SK-N-SH (cell line): ENCODE results near the gene RHBDL3. TPM values are rescaled to one million over a fixed set of nuclear protein-coding genes. Genes with fewer than 3 reads are reported as not detected.

Experiments
- CTCF ChIA-PET: fragments of 300-600, 350-600 bp; formaldehyde crosslinking; extraction: SDS; loops from one replicate; lab custom pipeline; 2021; lab: Yijun Ruan, JAX
- POLR2A ChIA-PET: fragments of 350-600 bp; sonication (Branson Sonifier 250); formaldehyde crosslinking; extraction: SDS; loops from one replicate; lab custom pipeline; 2020; ENCODE audit warnings: antibody characterized with exemption, inconsistent platforms; lab: Yijun Ruan, JAX
- DNase-seq: peaks from one replicate; pipeline ENCODE4 v3.0.0; 2012
- H2AFZ ChIP-seq: fragments of 200-600 bp; sonication (generic); 2 replicates; pipeline ENCODE4 v1.8.1; 2016; ENCODE audit warnings: antibody characterized with exemption, mild to moderate bottlenecking, low read depth
- H3F3A ChIP-seq: fragments of 200-600 bp; sonication (generic); replicated peaks from 2 replicates; pipeline ENCODE3; 2016; ENCODE audit warnings: antibody characterized with exemption, mild to moderate bottlenecking; ENCODE audit not compliant: insufficient read depth
- H3K27ac ChIP-seq, 2 experiments: fragments of 200-500 bp in 1 of 2; fragments of 200-600 bp in 1 of 2; sonication (Bioruptor generic) in 1 of 2; sonication (generic), shearing (Covaris generic) in 1 of 2; 2 replicates each; pipeline versions ENCODE4 v1.5.1 to v1.6.1; 2014 to 2016; ENCODE audit warnings: low read depth in 2 of 2, inconsistent platforms in 1 of 2, low read length in 1 of 2, mild to moderate bottlenecking in 1 of 2, mixed read lengths in 1 of 2
- H3K27me3 ChIP-seq: fragments of 200-600 bp; sonication (generic), shearing (Covaris generic); 2 replicates; pipeline ENCODE4 v1.6.1; 2016; ENCODE audit warnings: mixed run types; ENCODE audit not compliant: insufficient read depth
- H3K36me3 ChIP-seq, 2 experiments: fragments of 200-500 bp in 1 of 2; fragments of 200-600 bp in 1 of 2; sonication (Bioruptor generic) in 1 of 2; sonication (generic) in 1 of 2; replicated peaks in 1 of 2; 2 replicates each; pipeline versions ENCODE3 to v1.5.1; 2014 to 2016; ENCODE audit warnings: low read length in 1 of 2, mild to moderate bottlenecking in 1 of 2; ENCODE audit not compliant: insufficient read depth in 2 of 2, control insufficient read depth in 1 of 2
- H3K4me1 ChIP-seq, 2 experiments: fragments of 200-500 bp in 1 of 2; fragments of 200-600 bp in 1 of 2; sonication (Bioruptor generic) in 1 of 2; sonication (generic), shearing (Covaris generic) in 1 of 2; 2 replicates each; pipeline versions ENCODE4 v1.5.1 to v1.6.1; 2014 to 2016; ENCODE audit warnings: low read depth in 1 of 2, low read length in 1 of 2, mixed run types in 1 of 2; ENCODE audit not compliant: insufficient read depth in 2 of 2, control insufficient read depth in 1 of 2
- H3K4me2 ChIP-seq: fragments of 200-600 bp; sonication (generic), shearing (Covaris generic); 2 replicates; pipeline ENCODE4 v1.6.1; 2017; ENCODE audit warnings: mixed run types
- H3K4me3 ChIP-seq, 2 experiments: fragments of 200-500 bp in 1 of 2; fragments of 200-600 bp in 1 of 2; sonication (Bioruptor generic) in 1 of 2; sonication (generic), shearing (Covaris generic) in 1 of 2; 2 replicates each; pipeline versions ENCODE4 v1.5.1 to v1.8.1; 2014 to 2016; ENCODE audit warnings: low read depth in 2 of 2, inconsistent platforms in 1 of 2, low read length in 1 of 2, mild to moderate bottlenecking in 1 of 2, mixed read lengths in 1 of 2, moderate library complexity in 1 of 2
- H3K79me2 ChIP-seq: fragments of 200-600 bp; sonication (generic); 2 replicates; pipeline ENCODE4 v1.8.1; 2017; ENCODE audit warnings: mild to moderate bottlenecking; ENCODE audit not compliant: insufficient read depth
- H3K9ac ChIP-seq: fragments of 200-600 bp; sonication (generic); 2 replicates; pipeline ENCODE4 v1.6.1; 2017; ENCODE audit warnings: mixed run types
- H3K9me2 ChIP-seq: fragments of 200-600 bp; sonication (generic); 2 replicates; pipeline ENCODE4 v1.6.1; 2017; ENCODE audit warnings: mixed run types
- H3K9me3 ChIP-seq: fragments of 200-600 bp; sonication (generic); 2 replicates; pipeline ENCODE4 v1.6.1; 2017; ENCODE audit warnings: mixed run types, mild to moderate bottlenecking, moderate library complexity
- H4K20me1 ChIP-seq: fragments of 200-600 bp; sonication (generic); 2 replicates; pipeline ENCODE4 v1.6.1; 2017; ENCODE audit warnings: mild to moderate bottlenecking, mixed run types; ENCODE audit not compliant: insufficient read depth
- ELF1 ChIP-seq: IDR thresholded peaks from 2 replicates; pipeline ENCODE4 v1.4.0; 2012
- EP300 ChIP-seq, 2 experiments: IDR thresholded peaks; 2 replicates each; pipeline versions ENCODE4 v1.4.0 to v1.6.1; 2012; ENCODE audit warnings: borderline replicate concordance in 1 of 2, low read depth in 1 of 2, low read length in 1 of 2
- FOSL2 ChIP-seq: IDR thresholded peaks from 2 replicates; pipeline ENCODE4 v1.4.0; 2012; ENCODE audit warnings: low read depth, mild to moderate bottlenecking, moderate library complexity, borderline replicate concordance
- FOXJ3 ChIP-seq: sonication (generic); formaldehyde crosslinking; IDR thresholded peaks from 2 replicates; pipeline ENCODE4 v1.5.1; 2020; ENCODE audit warnings: mild to moderate bottlenecking, missing genetic modification reagents
- GABPA ChIP-seq: IDR thresholded peaks from 2 replicates; pipeline ENCODE4 v1.4.0; 2012; ENCODE audit warnings: low read depth, mild to moderate bottlenecking
- GATA2 ChIP-seq: sonication (generic); formaldehyde crosslinking; IDR thresholded peaks from 2 replicates; pipeline ENCODE4 v1.5.0; 2020; ENCODE audit warnings: mild to moderate bottlenecking, missing genetic modification reagents
- JUND ChIP-seq: IDR thresholded peaks from 2 replicates; pipeline ENCODE4 v1.4.0; 2012
- MXI1 ChIP-seq: IDR thresholded peaks from 2 replicates; pipeline ENCODE4 v1.6.1; 2012; ENCODE audit warnings: mild to moderate bottlenecking, low read depth, low read length, improper control_type of control experiment
- NRF1 ChIP-seq: IDR thresholded peaks from 2 replicates; pipeline ENCODE4 v1.6.1; 2012; ENCODE audit warnings: low read depth, mild to moderate bottlenecking, low read length
- POLR2AphosphoS5 ChIP-seq: IDR thresholded peaks from 2 replicates; pipeline ENCODE4 v1.6.1; 2012; ENCODE audit warnings: low read depth, low read length
- RCOR1 ChIP-seq: fragments of 150-350 bp; IDR thresholded peaks from 2 replicates; pipeline ENCODE4 v1.6.1; 2017; ENCODE audit warnings: antibody characterized with exemption, low read length
- RFX5 ChIP-seq: IDR thresholded peaks from 2 replicates; pipeline ENCODE4 v1.6.1; 2012; ENCODE audit warnings: mild to moderate bottlenecking, improper control_type of control experiment, low read length
- SIN3A ChIP-seq: IDR thresholded peaks from 2 replicates; pipeline ENCODE4 v1.6.1; 2012; ENCODE audit warnings: low read depth, mild to moderate bottlenecking, low read length, moderate library complexity, borderline replicate concordance
- SMC3 ChIP-seq: IDR thresholded peaks from 2 replicates; pipeline ENCODE4 v1.6.1; 2012; ENCODE audit warnings: low read depth, low read length, improper control_type of control experiment
- YY1 ChIP-seq: IDR thresholded peaks from 2 replicates; pipeline ENCODE4 v1.4.0; 2012; ENCODE audit warnings: low read depth, mild to moderate bottlenecking
- WGBS: methylation state at CpG from one replicate; pipeline ENCODE4 v1.1.6; 2017; ENCODE audit warnings: low lambda C conversion rate; 5-methylcytosine and 5-hydroxymethylcytosine counted together
- polyA plus RNA-seq, 3 experiments: library from polyadenylated mRNA; depleted of rRNA; stranded (reverse); fragments of >200 nt; gene quantifications; 2 replicates each; pipeline ENCODE4 v1.2.3, GENCODE V29; 2012
- TF ChIP-seq, protein P1 (sequence below): IDR thresholded peaks from 2 replicates; pipeline ENCODE4 v1.4.0; 2012; ENCODE audit warnings: low read depth
- TF ChIP-seq, protein P2 (sequence below): IDR thresholded peaks from 2 replicates; pipeline ENCODE4 v1.4.0; 2012; ENCODE audit warnings: low read depth, borderline replicate concordance
- TF ChIP-seq, protein P3 (sequence below): IDR thresholded peaks from 2 replicates; pipeline ENCODE4 v1.4.0; 2012; ENCODE audit warnings: low read depth, borderline replicate concordance
- TF ChIP-seq, protein P4 (sequence below): fragments of 150-350 bp; IDR thresholded peaks from 2 replicates; pipeline ENCODE4 v1.6.1; 2016; ENCODE audit warnings: mild to moderate bottlenecking, low read depth, low read length

Gene RHBDL3
- polyA plus RNA-seq, 1 of the 3 experiments (the other 2 are of a cell fraction) = 0.72 TPM

DNA sequence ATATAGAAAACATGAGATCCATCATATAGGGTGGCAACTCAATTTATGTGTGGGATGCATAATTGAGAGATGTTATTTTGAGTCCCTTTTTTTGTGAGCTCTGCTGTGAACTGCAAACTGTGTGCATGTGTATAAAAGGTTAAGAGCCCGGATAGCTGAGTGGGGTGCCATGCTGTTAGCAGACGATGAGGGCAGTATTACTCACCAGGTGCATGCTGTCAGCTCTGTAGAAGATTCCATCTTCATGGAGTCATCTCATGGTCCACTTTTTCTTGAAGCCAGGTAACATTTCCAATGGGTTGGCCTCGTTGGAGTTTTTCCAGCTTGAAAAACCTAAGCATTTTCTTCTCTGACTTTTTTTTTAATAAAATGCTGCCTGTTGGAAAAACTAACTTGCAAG, 43.0 kb upstream of the RHBDL3 start:
- Histone ChIP-seq H3K4me1 (no peaks in the 10 kb centered on the region), H3K27ac (no peak overlapping the region), H3K4me3 (no peak overlapping the region), H3K4me2 (no peak overlapping the region), H3K79me2 (no peaks in the 10 kb centered on the region), H3K36me3 (peaks cover 4 to 25% of the 10 kb centered on the region in 2 experiments), H3K27me3 (no peaks in the 10 kb centered on the region), H2AFZ (no peak overlapping the region), H3K9ac (no peak overlapping the region), H4K20me1 (no peaks in the 10 kb centered on the region), H3F3A (no peaks in the 10 kb centered on the region), H3K9me3 (no peaks in the 10 kb centered on the region), H3K9me2 (no peaks in the 10 kb centered on the region)
- DNase-seq = no peak
- CTCF ChIA-PET = interaction anchor here (0.6 kb wide), 2 partner anchors 30 to 103 kb away, joined by 3 read pairs; no protein-coding TSS in a partner anchor
- TF ChIP-seq, protein P1, sequence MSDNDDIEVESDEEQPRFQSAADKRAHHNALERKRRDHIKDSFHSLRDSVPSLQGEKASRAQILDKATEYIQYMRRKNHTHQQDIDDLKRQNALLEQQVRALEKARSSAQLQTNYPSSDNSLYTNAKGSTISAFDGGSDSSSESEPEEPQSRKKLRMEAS = 0 out of 2 replicates have a peak, but pooled peaks have one; percentile 35
- TF ChIP-seq RCOR1 (no peak), RFX5 (no peak)
- 33% methylated on average over 2 of the region's 3 CpGs for WGBS
- POLR2A ChIA-PET = no interaction called here

DNA sequence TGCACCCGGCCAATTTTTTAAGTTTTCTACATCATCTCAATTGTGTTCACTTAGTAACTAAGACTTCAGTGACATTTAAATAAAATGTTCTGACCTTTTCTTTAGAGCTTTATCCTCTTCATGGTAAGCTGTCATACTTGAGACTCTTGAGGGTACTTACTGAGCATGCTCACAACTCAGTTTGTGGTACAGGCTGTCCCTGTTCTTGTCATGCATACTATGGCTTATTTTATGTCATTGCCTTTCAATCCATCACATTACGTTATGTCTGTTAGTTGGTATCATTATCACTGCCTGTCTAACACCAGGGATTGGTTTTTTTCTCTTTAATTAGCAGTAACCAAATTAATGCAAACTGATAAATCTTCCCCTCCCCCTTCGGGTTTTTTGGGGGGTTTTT, 41.9 kb upstream of the RHBDL3 start:
- 87% methylated on average over 3 of the region's 3 CpGs for WGBS
- CTCF ChIA-PET = interaction anchor here (1.0 to 1.4 kb wide), 2 partner anchors 17 to 29 kb away, joined by 3 read pairs; no protein-coding TSS in a partner anchor
- Histone ChIP-seq H3K36me3 (peaks cover 4 to 31% of the 10 kb centered on the region in 2 experiments), H3K4me3 (no peak overlapping the region), H3K9me2 (no peaks in the 10 kb centered on the region), H3F3A (no peaks in the 10 kb centered on the region), H3K79me2 (no peaks in the 10 kb centered on the region), H3K27me3 (no peaks in the 10 kb centered on the region), H3K4me1 (no peaks in the 10 kb centered on the region), H3K27ac (no peak overlapping the region), H3K9me3 (no peaks in the 10 kb centered on the region), H4K20me1 (no peaks in the 10 kb centered on the region), H3K4me2 (no peak overlapping the region), H3K9ac (no peak overlapping the region), H2AFZ (no peak overlapping the region)
- no peak for TF ChIP-seq NRF1
- no peak for TF ChIP-seq GABPA
- TF ChIP-seq, protein P1 = no peak
- TF ChIP-seq FOXJ3 (CRISPR knock-in tag) = no peak
- TF ChIP-seq SMC3 = no peak
- no peak for TF ChIP-seq MXI1
- no peak for TF ChIP-seq YY1
- no peak for TF ChIP-seq JUND
- TF ChIP-seq, protein P2, sequence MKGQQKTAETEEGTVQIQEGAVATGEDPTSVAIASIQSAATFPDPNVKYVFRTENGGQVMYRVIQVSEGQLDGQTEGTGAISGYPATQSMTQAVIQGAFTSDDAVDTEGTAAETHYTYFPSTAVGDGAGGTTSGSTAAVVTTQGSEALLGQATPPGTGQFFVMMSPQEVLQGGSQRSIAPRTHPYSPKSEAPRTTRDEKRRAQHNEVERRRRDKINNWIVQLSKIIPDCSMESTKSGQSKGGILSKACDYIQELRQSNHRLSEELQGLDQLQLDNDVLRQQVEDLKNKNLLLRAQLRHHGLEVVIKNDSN = no peak
- TF ChIP-seq GATA2 (CRISPR knock-in tag) = no peak
- no peak for TF ChIP-seq RCOR1
- no peak for TF ChIP-seq FOSL2
- TF ChIP-seq SIN3A = no peak
- TF ChIP-seq, protein P3, sequence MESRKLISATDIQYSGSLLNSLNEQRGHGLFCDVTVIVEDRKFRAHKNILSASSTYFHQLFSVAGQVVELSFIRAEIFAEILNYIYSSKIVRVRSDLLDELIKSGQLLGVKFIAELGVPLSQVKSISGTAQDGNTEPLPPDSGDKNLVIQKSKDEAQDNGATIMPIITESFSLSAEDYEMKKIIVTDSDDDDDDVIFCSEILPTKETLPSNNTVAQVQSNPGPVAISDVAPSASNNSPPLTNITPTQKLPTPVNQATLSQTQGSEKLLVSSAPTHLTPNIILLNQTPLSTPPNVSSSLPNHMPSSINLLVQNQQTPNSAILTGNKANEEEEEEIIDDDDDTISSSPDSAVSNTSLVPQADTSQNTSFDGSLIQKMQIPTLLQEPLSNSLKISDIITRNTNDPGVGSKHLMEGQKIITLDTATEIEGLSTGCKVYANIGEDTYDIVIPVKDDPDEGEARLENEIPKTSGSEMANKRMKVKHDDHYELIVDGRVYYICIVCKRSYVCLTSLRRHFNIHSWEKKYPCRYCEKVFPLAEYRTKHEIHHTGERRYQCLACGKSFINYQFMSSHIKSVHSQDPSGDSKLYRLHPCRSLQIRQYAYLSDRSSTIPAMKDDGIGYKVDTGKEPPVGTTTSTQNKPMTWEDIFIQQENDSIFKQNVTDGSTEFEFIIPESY = no peak
- TF ChIP-seq POLR2AphosphoS5 = no peak
- no peak for TF ChIP-seq EP300 (IDR thresholded peaks at IDR 0.05; ENCODE audit: borderline replicate concordance in 1 of 2, low read depth in 1 of 2, low read length in 1 of 2)
- TF ChIP-seq, protein P4, sequence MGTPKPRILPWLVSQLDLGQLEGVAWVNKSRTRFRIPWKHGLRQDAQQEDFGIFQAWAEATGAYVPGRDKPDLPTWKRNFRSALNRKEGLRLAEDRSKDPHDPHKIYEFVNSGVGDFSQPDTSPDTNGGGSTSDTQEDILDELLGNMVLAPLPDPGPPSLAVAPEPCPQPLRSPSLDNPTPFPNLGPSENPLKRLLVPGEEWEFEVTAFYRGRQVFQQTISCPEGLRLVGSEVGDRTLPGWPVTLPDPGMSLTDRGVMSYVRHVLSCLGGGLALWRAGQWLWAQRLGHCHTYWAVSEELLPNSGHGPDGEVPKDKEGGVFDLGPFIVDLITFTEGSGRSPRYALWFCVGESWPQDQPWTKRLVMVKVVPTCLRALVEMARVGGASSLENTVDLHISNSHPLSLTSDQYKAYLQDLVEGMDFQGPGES = no peak
- no peak for TF ChIP-seq ELF1
- no peak for DNase-seq
- POLR2A ChIA-PET = no interaction called here
